ENCODE data around the gene PGP.

GRCh38 chr16:2189252-2189893 lies 25.3 kb downstream of the PGP start:
- TF ChIP-seq, protein P1, sequence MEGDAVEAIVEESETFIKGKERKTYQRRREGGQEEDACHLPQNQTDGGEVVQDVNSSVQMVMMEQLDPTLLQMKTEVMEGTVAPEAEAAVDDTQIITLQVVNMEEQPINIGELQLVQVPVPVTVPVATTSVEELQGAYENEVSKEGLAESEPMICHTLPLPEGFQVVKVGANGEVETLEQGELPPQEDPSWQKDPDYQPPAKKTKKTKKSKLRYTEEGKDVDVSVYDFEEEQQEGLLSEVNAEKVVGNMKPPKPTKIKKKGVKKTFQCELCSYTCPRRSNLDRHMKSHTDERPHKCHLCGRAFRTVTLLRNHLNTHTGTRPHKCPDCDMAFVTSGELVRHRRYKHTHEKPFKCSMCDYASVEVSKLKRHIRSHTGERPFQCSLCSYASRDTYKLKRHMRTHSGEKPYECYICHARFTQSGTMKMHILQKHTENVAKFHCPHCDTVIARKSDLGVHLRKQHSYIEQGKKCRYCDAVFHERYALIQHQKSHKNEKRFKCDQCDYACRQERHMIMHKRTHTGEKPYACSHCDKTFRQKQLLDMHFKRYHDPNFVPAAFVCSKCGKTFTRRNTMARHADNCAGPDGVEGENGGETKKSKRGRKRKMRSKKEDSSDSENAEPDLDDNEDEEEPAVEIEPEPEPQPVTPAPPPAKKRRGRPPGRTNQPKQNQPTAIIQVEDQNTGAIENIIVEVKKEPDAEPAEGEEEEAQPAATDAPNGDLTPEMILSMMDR (optimal IDR thresholded peaks at IDR 0.05 in 1 of 3, IDR thresholded peaks at IDR 0.05 in 1 of 3, conservative IDR thresholded peaks at IDR 0.05 in 1 of 3; ENCODE audit: extremely low read depth in 1 of 3, insufficient read depth in 2 of 3, low read length in 3 of 3), result no peak
- TF ChIP-seq EZH2 (IDR thresholded peaks at IDR 0.05; ENCODE audit: low read length), result no peak
